Liver (tissue), 9 donors: ENCODE data around the gene TAF5. TPM values are rescaled to one million over a fixed set of nuclear protein-coding genes. Genes with fewer than 3 reads are reported as not detected.

Source experiments
- DNase-seq: peaks from one replicate; pipeline ENCODE4 v3.0.0-alpha.2; 2017; ENCODE audit warnings: low spot score
- H3K27ac ChIP-seq, 2 donors: one replicate each; pipeline ENCODE4 v1.7.0; 2013; ENCODE audit warnings: inconsistent platforms in 2 of 2, low read length in 2 of 2, control low read depth in 1 of 2, low read depth in 1 of 2, mild to moderate bottlenecking in 1 of 2
- H3K27me3 ChIP-seq, 4 donors: one replicate each; pipeline versions ENCODE4 v1.6.1 to v1.7.0; 2013; ENCODE audit warnings: low read length in 3 of 4, inconsistent platforms in 1 of 4, mild to moderate bottlenecking in 1 of 4, moderate library complexity in 1 of 4; ENCODE audit not compliant: control insufficient read depth in 4 of 4, insufficient read depth in 4 of 4
- H3K36me3 ChIP-seq, 4 donors: one replicate each; pipeline versions ENCODE4 v1.6.1 to v1.7.0; 2013; ENCODE audit warnings: low read length in 3 of 4, mild to moderate bottlenecking in 3 of 4, low read depth in 1 of 4, moderate library complexity in 1 of 4; ENCODE audit not compliant: control insufficient read depth in 4 of 4, insufficient read depth in 3 of 4
- H3K4me1 ChIP-seq, 4 donors: one replicate each; pipeline versions ENCODE4 v1.6.1 to v1.7.0; 2013; ENCODE audit warnings: low read length in 3 of 4, mild to moderate bottlenecking in 3 of 4, moderate library complexity in 1 of 4; ENCODE audit not compliant: control insufficient read depth in 4 of 4, insufficient read depth in 4 of 4
- H3K4me3 ChIP-seq, 3 donors: one replicate each; pipeline versions ENCODE4 v1.6.1 to v1.7.0; 2013; ENCODE audit warnings: low read length in 3 of 3, control low read depth in 1 of 3, low read depth in 1 of 3, mild to moderate bottlenecking in 1 of 3
- H3K9ac ChIP-seq, 2 donors: one replicate each; pipeline ENCODE4 v1.7.0; 2013; ENCODE audit warnings: low read length in 2 of 2, mild to moderate bottlenecking in 2 of 2, moderate library complexity in 2 of 2, control low read depth in 1 of 2, low read depth in 1 of 2
- H3K9me3 ChIP-seq, 4 donors: one replicate each; pipeline versions ENCODE4 v1.6.1 to v1.7.0; 2013; ENCODE audit warnings: low read length in 3 of 4; ENCODE audit not compliant: control insufficient read depth in 4 of 4
- CTCF ChIP-seq: fragments of 150-350 bp; IDR thresholded peaks from 2 replicates; pipeline ENCODE4 v1.5.1; 2017; ENCODE audit warnings: improper control_type of control experiment, low read depth, low read length; ENCODE audit not compliant: missing input control
- EGR1 ChIP-seq, 2 donors: IDR thresholded peaks; 2 replicates each; pipeline ENCODE4 v1.6.1; 2016 to 2018; ENCODE audit warnings: antibody characterized with exemption in 2 of 2, low read depth in 2 of 2
- FOXA1 ChIP-seq: IDR thresholded peaks from 2 replicates; pipeline ENCODE4 v1.6.1; 2016; ENCODE audit warnings: antibody characterized with exemption
- FOXA2 ChIP-seq: IDR thresholded peaks from 2 replicates; pipeline ENCODE4 v1.6.1; 2016; ENCODE audit warnings: antibody characterized with exemption
- GABPA ChIP-seq, 2 donors: IDR thresholded peaks in 1 of 2; conservative IDR thresholded peaks in 1 of 2; 2 replicates each; pipeline ENCODE4 v1.6.1; 2016; ENCODE audit warnings: antibody characterized with exemption in 2 of 2, mild to moderate bottlenecking in 1 of 2, moderate library complexity in 1 of 2
- HNF4A ChIP-seq, 2 donors: conservative IDR thresholded peaks; 2 replicates each; pipeline ENCODE4 v1.6.1; 2016; ENCODE audit warnings: antibody characterized with exemption in 2 of 2, mild to moderate bottlenecking in 2 of 2
- HNF4G ChIP-seq: IDR thresholded peaks from 2 replicates; pipeline ENCODE4 v1.6.1; 2016; ENCODE audit warnings: antibody characterized with exemption
- MAX ChIP-seq: IDR thresholded peaks from 2 replicates; pipeline ENCODE4 v1.6.1; 2016; ENCODE audit warnings: antibody characterized with exemption
- NR2F2 ChIP-seq: IDR thresholded peaks from 2 replicates; pipeline ENCODE4 v1.6.1; 2016; ENCODE audit warnings: antibody characterized with exemption
- RAD21 ChIP-seq, 2 donors: IDR thresholded peaks; 2 replicates each; pipeline ENCODE4 v1.6.1; 2016; ENCODE audit warnings: antibody characterized with exemption in 2 of 2, mild to moderate bottlenecking in 2 of 2
- REST ChIP-seq: IDR thresholded peaks from 2 replicates; pipeline ENCODE4 v1.6.1; 2016; ENCODE audit warnings: antibody characterized with exemption, mild to moderate bottlenecking
- RXRA ChIP-seq, 2 donors: IDR thresholded peaks; 2 replicates each; pipeline ENCODE4 v1.6.1; 2017 to 2018; ENCODE audit warnings: antibody characterized with exemption in 2 of 2, mild to moderate bottlenecking in 1 of 2
- TAF1 ChIP-seq: conservative IDR thresholded peaks from 2 replicates; pipeline ENCODE4 v1.6.1; 2016; ENCODE audit warnings: antibody characterized with exemption, mild to moderate bottlenecking
- YY1 ChIP-seq: IDR thresholded peaks from 2 replicates; pipeline ENCODE4 v1.6.1; 2016; ENCODE audit warnings: antibody characterized with exemption, mild to moderate bottlenecking
- ZBTB33 ChIP-seq: IDR thresholded peaks from 2 replicates; pipeline ENCODE4 v1.6.1; 2016; ENCODE audit warnings: antibody characterized with exemption
- WGBS: extraction: QIAGEN DNeasy Blood & Tissue Kit; methylation state at CpG from one replicate; pipeline ENCODE4 v1.1.7; 2013; 5-methylcytosine and 5-hydroxymethylcytosine counted together
- polyA plus RNA-seq, 2 donors: library from polyadenylated mRNA; stranded (reverse) in 1 of 2; unstranded in 1 of 2; fragments of 200-250 nt in 1 of 2; fragments of >200 nt in 1 of 2; fragmentation: Nextera tagmentation in 1 of 2; extraction: Ambion mirVana in 1 of 2; gene quantifications; one replicate each; pipeline versions ENCODE4 v1.2.1 to v1.2.3, GENCODE V29; 2013 to 2015
- total RNA-seq, 2 donors: library from RNA; depleted of rRNA; stranded (reverse); fragments of >200 nt; gene quantifications; one replicate each; pipeline ENCODE4 v1.2.3, GENCODE V29; 2014
- donor health status: healthy.
- donor health status: healthy.
- donor health status: healthy.
- donor health status: healthy.
- donor health status: healthy.

TAF5 gene
- total and polyA plus RNA-seq, 4 donors = 0.90 to 5.6 (median 2.6) TPM

- no peak overlapping the region for H3K4me3 ChIP-seq
- H3K9me3 ChIP-seq = no peaks in the 10 kb centered on the region
- WGBS = 72% methylated on average over 8 of the region's 8 CpGs
- no peak for TF ChIP-seq RAD21 (IDR thresholded peaks at IDR 0.05)
- no peak for TF ChIP-seq YY1
- no peak for TF ChIP-seq ZBTB33
- no peak for TF ChIP-seq EGR1 (IDR thresholded peaks at IDR 0.05; ENCODE audit: low read depth in 2 of 2)
- no peak for TF ChIP-seq GABPA (IDR thresholded peaks at IDR 0.05 in 1 of 2, conservative IDR thresholded peaks at IDR 0.05 in 1 of 2)
- no peak for TF ChIP-seq TAF1
- TF ChIP-seq RXRA (IDR thresholded peaks at IDR 0.05) = no peak
- TF ChIP-seq HNF4G = no peak
- TF ChIP-seq FOXA2 = no peak
- no peak for TF ChIP-seq FOXA1
- H3K27ac ChIP-seq = no peak overlapping the region
- peaks cover 6 to 63% (median 32%) of the 10 kb centered on the region in 4 donors for H3K36me3 ChIP-seq
- H3K27me3 ChIP-seq = no peaks in the 10 kb centered on the region
- no peak for DNase-seq
- no peak overlapping the region for H3K9ac ChIP-seq
- peaks cover 0 to 4% (median 0%) of the 10 kb centered on the region in 4 donors for H3K4me1 ChIP-seq
Observed at GRCh38 chr10:103431902-103432301, 64.1 kb downstream of the TAF5 start.

GRCh38 chr10:103433858-103434257 lies 66.1 kb downstream of the TAF5 start:
- no peak overlapping the region for H3K9ac ChIP-seq
- H3K9me3 ChIP-seq = no peaks in the 10 kb centered on the region
- H3K27me3 ChIP-seq = no peaks in the 10 kb centered on the region
- peaks cover 6 to 62% (median 35%) of the 10 kb centered on the region in 4 donors for H3K36me3 ChIP-seq
- no peak overlapping the region for H3K27ac ChIP-seq
- TF ChIP-seq MAX (no peak), GABPA (IDR thresholded peaks at IDR 0.05 in 1 of 2, conservative IDR thresholded peaks at IDR 0.05 in 1 of 2) (no peak), HNF4G (no peak), REST (no peak), HNF4A (conservative IDR thresholded peaks at IDR 0.05) (no peak), CTCF (no peak), FOXA1 (no peak), TAF1 (no peak), NR2F2 (no peak), RAD21 (IDR thresholded peaks at IDR 0.05) (no peak)
- no peak for DNase-seq
- H3K4me3 ChIP-seq = no peak overlapping the region
- WGBS = 78% methylated on average over 2 of the region's 2 CpGs
- peaks cover 0 to 4% (median 0%) of the 10 kb centered on the region in 4 donors for H3K4me1 ChIP-seq

Other genes with a start within 250 kb of the TAF5 start
- gene NT5C2, start 174.7 kb upstream of the TAF5 start, total RNA-seq = 10 to 100 TPM; 47.8 to 65.3 TPM
- gene NT5C2, start 174.7 kb upstream of the TAF5 start, polyA plus RNA-seq = 10 to 100 TPM; 14.4 to 18.3 TPM
- not detected for gene RPEL1, start 122.1 kb upstream of the TAF5 start, total RNA-seq
- not detected for gene RPEL1, start 122.1 kb upstream of the TAF5 start, polyA plus RNA-seq
- not detected for gene INA, start 90.8 kb upstream of the TAF5 start, total RNA-seq
- gene INA, start 90.8 kb upstream of the TAF5 start, polyA plus RNA-seq = not detected
- gene PCGF6, start 16.8 kb upstream of the TAF5 start, total RNA-seq = 1 to 10 TPM; 6.0 to 6.4 TPM
- gene PCGF6, start 16.8 kb upstream of the TAF5 start, polyA plus RNA-seq = 1 to 10 TPM; 5.3 to 8.0 TPM
- 100 to 1,000 TPM in 1 of 2 donors, 10 to 100 TPM in 1; 74.7 to 190 TPM for gene ATP5MK, start 28.5 kb downstream of the TAF5 start, total RNA-seq
- gene ATP5MK, start 28.5 kb downstream of the TAF5 start, polyA plus RNA-seq = 100 to 1,000 TPM; 306 to 632 TPM
- 10 to 100 TPM; 11.1 to 20.9 TPM for gene PDCD11, start 28.6 kb downstream of the TAF5 start, total RNA-seq
- 1 to 10 TPM; 8.3 to 8.5 TPM for gene PDCD11, start 28.6 kb downstream of the TAF5 start, polyA plus RNA-seq
- 1 to 10 TPM; 1.6 to 3.7 TPM for gene CALHM2, start 84.4 kb downstream of the TAF5 start, total RNA-seq
- gene CALHM2, start 84.4 kb downstream of the TAF5 start, polyA plus RNA-seq = 1 to 10 TPM; 2.7 to 5.0 TPM
- not detected for gene CALHM1, start 90.9 kb downstream of the TAF5 start, total RNA-seq
- not detected for gene CALHM1, start 90.9 kb downstream of the TAF5 start, polyA plus RNA-seq
- under 1 TPM in 1 of 2 donors, not detected in 1; 0.14 TPM for gene CALHM3, start 111.3 kb downstream of the TAF5 start, total RNA-seq
- not detected for gene CALHM3, start 111.3 kb downstream of the TAF5 start, polyA plus RNA-seq
- gene NEURL1, start 125.7 kb downstream of the TAF5 start, total RNA-seq = 1 to 10 TPM in 1 of 2 donors, under 1 TPM in 1; 0.17 to 3.9 TPM
- gene NEURL1, start 125.7 kb downstream of the TAF5 start, polyA plus RNA-seq = 1 to 10 TPM in 1 of 2 donors, under 1 TPM in 1; 0.11 to 1.3 TPM